ENCODE results near the gene GPS1.

The GPS1 gene

GRCh38 chr17:82084373-82085030, 32.8 kb downstream of the GPS1 start:
- ATAC-seq = no peak
- TF ChIP-seq, protein P1, sequence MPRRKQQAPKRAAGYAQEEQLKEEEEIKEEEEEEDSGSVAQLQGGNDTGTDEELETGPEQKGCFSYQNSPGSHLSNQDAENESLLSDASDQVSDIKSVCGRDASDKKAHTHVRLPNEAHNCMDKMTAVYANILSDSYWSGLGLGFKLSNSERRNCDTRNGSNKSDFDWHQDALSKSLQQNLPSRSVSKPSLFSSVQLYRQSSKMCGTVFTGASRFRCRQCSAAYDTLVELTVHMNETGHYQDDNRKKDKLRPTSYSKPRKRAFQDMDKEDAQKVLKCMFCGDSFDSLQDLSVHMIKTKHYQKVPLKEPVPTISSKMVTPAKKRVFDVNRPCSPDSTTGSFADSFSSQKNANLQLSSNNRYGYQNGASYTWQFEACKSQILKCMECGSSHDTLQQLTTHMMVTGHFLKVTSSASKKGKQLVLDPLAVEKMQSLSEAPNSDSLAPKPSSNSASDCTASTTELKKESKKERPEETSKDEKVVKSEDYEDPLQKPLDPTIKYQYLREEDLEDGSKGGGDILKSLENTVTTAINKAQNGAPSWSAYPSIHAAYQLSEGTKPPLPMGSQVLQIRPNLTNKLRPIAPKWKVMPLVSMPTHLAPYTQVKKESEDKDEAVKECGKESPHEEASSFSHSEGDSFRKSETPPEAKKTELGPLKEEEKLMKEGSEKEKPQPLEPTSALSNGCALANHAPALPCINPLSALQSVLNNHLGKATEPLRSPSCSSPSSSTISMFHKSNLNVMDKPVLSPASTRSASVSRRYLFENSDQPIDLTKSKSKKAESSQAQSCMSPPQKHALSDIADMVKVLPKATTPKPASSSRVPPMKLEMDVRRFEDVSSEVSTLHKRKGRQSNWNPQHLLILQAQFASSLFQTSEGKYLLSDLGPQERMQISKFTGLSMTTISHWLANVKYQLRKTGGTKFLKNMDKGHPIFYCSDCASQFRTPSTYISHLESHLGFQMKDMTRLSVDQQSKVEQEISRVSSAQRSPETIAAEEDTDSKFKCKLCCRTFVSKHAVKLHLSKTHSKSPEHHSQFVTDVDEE (CRISPR knock-in tag; IDR thresholded peaks at IDR 0.05) = no peak
- no peak for TF ChIP-seq ZNF70 (CRISPR knock-in tag; IDR thresholded peaks at IDR 0.05)
- no peak for TF ChIP-seq ARNTL (CRISPR knock-in tag; IDR thresholded peaks at IDR 0.05; ENCODE audit: borderline replicate concordance, low read depth)
- TF ChIP-seq BACH2 (CRISPR knock-in tag; IDR thresholded peaks at IDR 0.05; ENCODE audit: borderline replicate concordance) = no peak
- TF ChIP-seq ZFP30 (CRISPR knock-in tag; IDR thresholded peaks at IDR 0.05) = no peak
- no peak for TF ChIP-seq PATZ1 (CRISPR knock-in tag; IDR thresholded peaks at IDR 0.05; ENCODE audit: borderline replicate concordance)
- TF ChIP-seq OSR1 (CRISPR knock-in tag; IDR thresholded peaks at IDR 0.05) = no peak
- no peak for TF ChIP-seq ISL1 (CRISPR knock-in tag; IDR thresholded peaks at IDR 0.05)
- TF ChIP-seq, protein P2, sequence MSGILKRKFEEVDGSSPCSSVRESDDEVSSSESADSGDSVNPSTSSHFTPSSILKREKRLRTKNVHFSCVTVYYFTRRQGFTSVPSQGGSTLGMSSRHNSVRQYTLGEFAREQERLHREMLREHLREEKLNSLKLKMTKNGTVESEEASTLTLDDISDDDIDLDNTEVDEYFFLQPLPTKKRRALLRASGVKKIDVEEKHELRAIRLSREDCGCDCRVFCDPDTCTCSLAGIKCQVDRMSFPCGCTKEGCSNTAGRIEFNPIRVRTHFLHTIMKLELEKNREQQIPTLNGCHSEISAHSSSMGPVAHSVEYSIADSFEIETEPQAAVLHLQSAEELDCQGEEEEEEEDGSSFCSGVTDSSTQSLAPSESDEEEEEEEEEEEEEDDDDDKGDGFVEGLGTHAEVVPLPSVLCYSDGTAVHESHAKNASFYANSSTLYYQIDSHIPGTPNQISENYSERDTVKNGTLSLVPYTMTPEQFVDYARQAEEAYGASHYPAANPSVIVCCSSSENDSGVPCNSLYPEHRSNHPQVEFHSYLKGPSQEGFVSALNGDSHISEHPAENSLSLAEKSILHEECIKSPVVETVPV (CRISPR knock-in tag; IDR thresholded peaks at IDR 0.05) = no peak
- TF ChIP-seq ZNF565 (CRISPR knock-in tag; conservative IDR thresholded peaks at IDR 0.05; ENCODE audit: low read depth) = no peak
- no peak for TF ChIP-seq POU6F1 (CRISPR knock-in tag; IDR thresholded peaks at IDR 0.05; ENCODE audit: borderline replicate concordance, low read depth)
- TF ChIP-seq CREB5 (CRISPR knock-in tag; IDR thresholded peaks at IDR 0.05; ENCODE audit: low read depth) = no peak
- TF ChIP-seq ZC3H10 (CRISPR knock-in tag; IDR thresholded peaks at IDR 0.05) = no peak
- TF ChIP-seq PPARA (CRISPR knock-in tag; IDR thresholded peaks at IDR 0.05; ENCODE audit: borderline replicate concordance) = no peak
- TF ChIP-seq ESRRG (CRISPR knock-in tag; IDR thresholded peaks at IDR 0.05) = no peak
- no peak for TF ChIP-seq ZFP3 (CRISPR knock-in tag; IDR thresholded peaks at IDR 0.05)
- TF ChIP-seq CSDC2 (CRISPR knock-in tag; IDR thresholded peaks at IDR 0.05) = no peak

DNA sequence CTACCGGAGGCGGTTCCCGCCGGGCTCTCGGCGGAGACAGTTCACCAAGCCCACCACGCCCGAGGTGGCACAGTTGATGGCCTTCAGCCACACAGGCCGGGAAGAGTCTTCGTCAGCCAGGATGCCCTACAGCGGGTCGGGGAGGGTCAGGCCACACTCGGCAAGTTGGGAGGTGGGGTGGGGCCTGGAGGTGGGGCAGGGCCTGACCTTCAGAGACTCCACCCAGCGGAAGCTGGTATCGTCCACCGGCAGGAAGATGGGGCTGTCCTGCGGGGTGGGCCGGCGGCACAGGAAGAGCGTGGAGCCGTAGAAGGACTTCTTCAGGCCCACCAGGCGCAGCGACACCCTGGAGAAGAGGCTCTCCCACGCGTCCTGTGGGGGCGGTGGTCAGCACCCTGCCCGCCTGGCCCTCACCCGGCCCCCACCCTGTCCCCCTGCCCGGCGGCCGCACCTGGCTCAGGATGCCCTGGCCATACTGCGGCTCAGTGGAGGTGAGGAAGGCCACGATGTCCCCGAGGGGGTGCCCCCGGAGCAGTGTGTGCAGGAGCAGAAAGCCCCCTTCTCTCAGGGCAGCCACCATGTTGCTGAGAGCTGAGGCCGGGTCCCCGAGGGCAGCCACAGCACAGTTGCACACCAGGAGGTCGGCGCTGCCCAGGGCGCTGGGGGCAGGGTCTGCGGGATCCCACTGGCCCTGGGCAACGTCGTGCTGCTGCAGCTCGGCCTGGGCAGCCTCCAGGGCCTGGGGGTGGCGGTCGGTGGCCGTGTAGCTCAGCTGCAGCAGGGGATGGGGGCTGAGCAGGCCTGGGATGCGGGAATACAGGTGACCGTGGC, 33.5 kb downstream of the GPS1 start:
- no peak for ATAC-seq
- no peak for TF ChIP-seq ISL1 (CRISPR knock-in tag; IDR thresholded peaks at IDR 0.05)
- TF ChIP-seq ESRRG (CRISPR knock-in tag; IDR thresholded peaks at IDR 0.05) = no peak
- TF ChIP-seq ZFP30 (CRISPR knock-in tag; IDR thresholded peaks at IDR 0.05) = no peak
- TF ChIP-seq ZNF8 (CRISPR knock-in tag; IDR thresholded peaks at IDR 0.05) = no peak
- no peak for TF ChIP-seq GLIS3 (CRISPR knock-in tag; IDR thresholded peaks at IDR 0.05)
- TF ChIP-seq RARB (CRISPR knock-in tag; IDR thresholded peaks at IDR 0.05) = no peak
- TF ChIP-seq ZC3H10 (CRISPR knock-in tag; IDR thresholded peaks at IDR 0.05) = no peak
- TF ChIP-seq, protein P1 (CRISPR knock-in tag; IDR thresholded peaks at IDR 0.05) = no peak
- no peak for TF ChIP-seq ZFP3 (CRISPR knock-in tag; IDR thresholded peaks at IDR 0.05)
- no peak for TF ChIP-seq PATZ1 (CRISPR knock-in tag; IDR thresholded peaks at IDR 0.05; ENCODE audit: borderline replicate concordance)
- TF ChIP-seq POU6F1 (CRISPR knock-in tag; IDR thresholded peaks at IDR 0.05; ENCODE audit: borderline replicate concordance, low read depth) = no peak
- TF ChIP-seq ARNTL (CRISPR knock-in tag; IDR thresholded peaks at IDR 0.05; ENCODE audit: borderline replicate concordance, low read depth) = no peak
- TF ChIP-seq TOX (CRISPR knock-in tag; IDR thresholded peaks at IDR 0.05; ENCODE audit: borderline replicate concordance) = no peak
- TF ChIP-seq OSR1 (CRISPR knock-in tag; IDR thresholded peaks at IDR 0.05) = no peak
- TF ChIP-seq ZNF70 (CRISPR knock-in tag; IDR thresholded peaks at IDR 0.05) = no peak
